NT2/D1 (cell line): Measurements from ENCODE around the gene SYNGR4.

Experiments
- DNase-seq: peaks from one replicate; pipeline ENCODE4 v3.0.0-alpha.2; 2011; ENCODE audit warnings: low read depth, low spot score
- H3K27me3 ChIP-seq: 2 replicates; pipeline ENCODE4 v1.6.0; 2011; ENCODE audit warnings: mild to moderate bottlenecking; ENCODE audit not compliant: insufficient read length, insufficient read depth
- H3K36me3 ChIP-seq: 2 replicates; pipeline ENCODE4 v1.6.1; 2011; ENCODE audit warnings: mild to moderate bottlenecking, low read length, mixed read lengths; ENCODE audit not compliant: insufficient read depth, insufficient read length
- H3K4me1 ChIP-seq: 2 replicates; pipeline ENCODE4 v1.5.1; 2011; ENCODE audit not compliant: insufficient read depth, insufficient read length
- H3K4me3 ChIP-seq: 2 replicates; pipeline ENCODE4 v1.5.1; 2011; ENCODE audit warnings: low read depth; ENCODE audit not compliant: insufficient read length
- H3K9ac ChIP-seq: 2 replicates; pipeline ENCODE4 v1.6.0; 2011; ENCODE audit warnings: low read depth; ENCODE audit not compliant: insufficient read length
- H3K9me3 ChIP-seq: 2 replicates; pipeline ENCODE4 v1.5.1; 2011; ENCODE audit warnings: mild to moderate bottlenecking, low read length; ENCODE audit not compliant: insufficient read depth
- SUZ12 ChIP-seq: IDR thresholded peaks from 2 replicates; pipeline ENCODE4 v1.6.1; 2011; ENCODE audit not compliant: insufficient read length, insufficient read depth; ENCODE audit errors: extremely low read depth
- YY1 ChIP-seq: IDR thresholded peaks from 2 replicates; pipeline ENCODE4 v1.6.1; 2011; ENCODE audit not compliant: insufficient read length, insufficient read depth
- ZNF274 ChIP-seq: IDR thresholded peaks from 2 replicates; pipeline ENCODE4 v1.6.1; 2011; ENCODE audit warnings: mild to moderate bottlenecking, low read depth, low read length

SYNGR4 gene

DNA sequence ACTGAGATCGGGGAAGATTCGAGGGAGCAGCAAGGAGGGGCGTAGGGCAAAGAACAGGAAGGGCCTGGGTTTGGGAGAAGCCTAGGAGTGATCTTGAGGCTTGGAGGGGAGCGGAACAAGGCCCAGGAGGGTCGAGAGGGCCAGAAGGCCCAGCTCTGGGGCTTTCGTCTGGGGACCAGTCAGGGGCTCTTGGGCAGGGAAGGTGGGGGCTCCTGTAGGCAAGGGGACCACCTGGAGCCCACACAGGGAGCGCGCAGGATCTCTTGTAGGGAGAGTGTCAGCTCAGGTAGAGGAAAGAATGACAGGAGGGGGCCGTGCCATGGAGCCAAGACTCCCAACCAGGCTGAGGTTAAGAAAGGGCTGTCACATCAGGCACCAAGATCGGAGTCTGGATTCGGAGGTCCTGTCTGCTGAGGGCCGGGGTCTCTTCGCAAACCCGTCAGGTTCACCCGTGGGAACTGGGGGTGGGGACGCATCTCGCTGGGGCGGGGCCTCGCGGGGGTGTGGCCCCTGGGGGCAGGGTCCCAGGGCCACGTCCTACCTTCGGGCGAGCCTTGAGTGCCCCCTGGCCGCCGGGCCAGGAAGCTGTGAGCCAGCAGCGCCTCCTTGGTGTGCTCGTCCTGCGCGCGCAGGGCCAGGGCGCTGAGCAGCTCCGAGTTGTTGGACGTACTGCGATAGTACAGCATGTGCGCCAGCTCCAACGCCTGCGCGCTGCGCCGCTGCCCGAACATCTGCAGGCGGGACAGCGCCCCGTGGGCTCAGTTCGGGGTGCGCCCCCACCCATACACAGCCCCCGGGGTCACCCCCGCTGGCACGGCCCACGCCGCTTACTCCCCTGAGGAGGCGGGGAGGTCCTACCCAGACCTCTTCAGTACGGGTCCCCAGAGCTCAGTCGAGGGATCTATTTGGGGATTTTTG is 30.4 kb upstream of the SYNGR4 start:
- Histone ChIP-seq H3K36me3 (peaks cover 22% of the 10 kb centered on the region), H3K27me3 (no peaks in the 10 kb centered on the region), H3K9ac (peak overlapping the region; percentile 42), H3K4me3 (no peak overlapping the region), H3K4me1 (peaks cover 8% of the 10 kb centered on the region), H3K9me3 (no peaks in the 10 kb centered on the region)
- DNase-seq, result peak; percentile 68
- TF ChIP-seq SUZ12, result no peak
- no peak for TF ChIP-seq YY1
- no peak for TF ChIP-seq ZNF274

DNA sequence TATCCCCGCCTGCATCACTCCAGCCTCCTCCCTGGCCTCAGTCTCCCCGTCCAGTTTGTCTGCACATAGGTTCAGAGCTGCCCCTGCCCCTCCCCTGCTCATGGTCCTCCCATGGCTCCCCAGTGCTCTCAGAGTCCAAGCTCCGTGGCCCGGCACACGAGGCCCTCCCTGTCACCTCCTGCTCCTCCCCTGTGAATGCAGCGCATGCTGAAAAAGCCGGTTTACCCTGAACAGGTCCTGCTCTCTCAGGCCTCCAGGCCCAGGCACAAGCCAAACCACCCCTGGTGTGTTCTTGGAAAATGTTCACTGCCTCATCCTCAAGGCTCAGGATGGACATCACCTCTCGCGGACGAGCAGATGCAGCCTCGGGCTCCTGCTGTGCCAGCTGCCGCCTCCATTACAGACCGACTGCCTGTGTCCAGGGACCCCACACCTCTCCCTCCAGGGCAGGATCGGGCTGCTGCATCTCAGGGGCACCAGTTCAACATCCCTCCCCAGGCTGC is 25.9 kb upstream of the SYNGR4 start:
- TF ChIP-seq ZNF274, result no peak
- H3K4me3 ChIP-seq, result no peak overlapping the region
- no peaks in the 10 kb centered on the region for H3K27me3 ChIP-seq
- DNase-seq, result no peak
- H3K4me1 ChIP-seq, result peaks cover 13% of the 10 kb centered on the region
- H3K36me3 ChIP-seq, result no peaks in the 10 kb centered on the region
- no peak overlapping the region for H3K9ac ChIP-seq
- no peaks in the 10 kb centered on the region for H3K9me3 ChIP-seq

DNA sequence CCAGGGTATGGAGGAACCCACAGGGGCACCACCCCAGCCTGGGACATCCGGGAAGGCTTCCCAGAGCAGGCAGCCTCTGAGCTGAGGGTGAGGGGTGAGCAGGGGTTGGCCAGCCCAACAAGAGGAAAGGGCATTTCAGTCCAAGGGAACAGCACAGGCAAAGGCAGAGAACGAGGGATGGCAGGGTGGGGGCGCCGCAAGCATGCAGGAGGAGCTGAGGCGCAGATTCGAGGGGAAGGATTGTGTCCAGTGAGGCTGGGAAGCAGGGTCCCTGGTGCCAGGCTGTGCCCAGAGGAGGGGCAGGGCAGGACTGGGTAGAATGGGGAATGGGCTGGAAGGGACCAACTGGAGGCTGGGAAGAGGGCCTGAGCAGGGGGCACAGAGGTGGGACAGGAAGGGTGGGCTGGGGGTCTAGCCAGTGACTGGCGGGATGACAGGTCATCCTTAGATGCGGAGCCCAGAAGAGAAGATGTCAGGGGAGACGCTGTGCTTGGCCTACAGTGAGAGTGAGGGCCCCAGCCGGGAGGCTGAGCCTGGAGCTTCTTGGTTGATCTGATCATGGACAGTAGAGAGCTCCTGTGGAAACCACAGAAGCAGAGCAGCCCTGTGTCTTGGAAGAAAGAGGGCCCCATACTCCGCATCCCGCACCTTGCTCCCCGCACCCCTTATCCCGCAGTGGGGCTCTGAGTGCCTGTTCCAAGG is 25.2 kb upstream of the SYNGR4 start:
- DNase-seq, result no peak
- no peaks in the 10 kb centered on the region for H3K36me3 ChIP-seq
- peaks cover 13% of the 10 kb centered on the region for H3K4me1 ChIP-seq
- no peaks in the 10 kb centered on the region for H3K9me3 ChIP-seq
- TF ChIP-seq YY1, result no peak
- no peak for TF ChIP-seq ZNF274
- TF ChIP-seq SUZ12, result no peak
- peak overlapping the region; percentile 42 for H3K9ac ChIP-seq
- H3K27me3 ChIP-seq, result no peaks in the 10 kb centered on the region
- no peak overlapping the region for H3K4me3 ChIP-seq

DNA sequence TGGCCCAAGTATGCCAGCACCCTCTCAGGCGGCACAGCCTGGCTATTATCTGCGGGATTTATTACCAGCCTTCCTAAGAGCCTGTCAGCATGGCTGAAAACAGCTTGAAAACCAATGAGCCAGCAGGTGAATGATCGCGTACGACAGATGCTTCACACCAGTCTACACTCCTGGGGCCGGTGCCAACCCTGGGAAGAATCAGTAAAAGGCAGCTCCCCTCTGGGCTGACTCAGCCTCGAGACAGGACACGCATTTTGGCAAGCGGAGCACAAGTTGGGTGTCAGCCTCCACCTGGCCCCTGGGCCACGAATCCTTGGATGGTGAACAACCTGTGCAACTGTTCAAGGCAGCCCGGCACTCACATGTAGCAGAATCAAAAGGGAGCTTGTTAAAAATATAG is 23.2 kb upstream of the SYNGR4 start:
- H3K4me1 ChIP-seq, result peaks cover 13% of the 10 kb centered on the region
- H3K27me3 ChIP-seq, result no peaks in the 10 kb centered on the region
- no peak for DNase-seq
- TF ChIP-seq ZNF274 (no peak), YY1 (no peak), SUZ12 (no peak)
- no peak overlapping the region for H3K4me3 ChIP-seq
- no peaks in the 10 kb centered on the region for H3K9me3 ChIP-seq
- H3K36me3 ChIP-seq, result no peaks in the 10 kb centered on the region
- no peak overlapping the region for H3K9ac ChIP-seq

DNA sequence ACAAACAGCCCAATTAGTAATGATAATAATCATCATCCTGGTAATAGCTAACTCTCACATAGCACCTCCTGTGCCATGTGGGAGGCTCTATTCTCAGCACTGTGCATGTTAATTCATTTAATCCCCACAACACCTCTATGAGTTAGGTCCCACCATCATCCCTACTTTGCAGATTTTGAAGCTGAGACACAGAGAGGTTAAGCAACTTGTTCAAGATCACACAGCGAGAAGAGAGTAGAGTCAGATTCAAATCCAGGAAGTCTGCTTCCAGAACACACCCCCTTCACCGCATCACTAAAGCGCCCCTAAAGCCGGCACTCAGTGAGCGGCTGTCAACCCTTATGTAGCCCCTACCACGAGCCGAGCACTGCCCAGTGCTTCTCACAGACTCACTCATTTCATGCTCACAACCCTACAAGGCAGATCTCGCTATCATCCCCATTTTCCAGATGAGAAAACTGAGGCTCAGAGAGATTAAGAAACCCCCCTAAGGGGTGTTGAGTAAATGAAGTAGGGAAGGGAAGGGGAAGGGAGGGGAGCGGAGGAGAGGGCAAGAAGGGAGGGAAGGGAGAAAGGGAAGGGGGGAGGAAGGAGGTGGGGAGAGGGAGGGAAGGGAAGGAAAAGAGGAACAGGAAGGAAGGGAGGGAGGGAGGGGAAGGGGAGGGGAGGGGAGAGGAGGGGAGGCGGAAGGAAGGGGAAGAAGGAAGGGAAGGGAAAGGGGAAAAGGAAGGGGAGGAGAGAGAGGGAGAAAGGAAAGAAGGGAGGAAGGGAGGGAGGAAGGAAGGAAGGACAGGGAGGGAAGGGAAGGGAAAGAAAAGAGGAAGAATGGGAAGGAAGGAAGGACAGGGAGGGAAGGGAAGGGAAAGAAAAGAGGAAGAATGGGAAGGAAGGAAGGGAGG is 22.4 kb upstream of the SYNGR4 start:
- Histone ChIP-seq H3K4me1 (peaks cover 13% of the 10 kb centered on the region), H3K36me3 (no peaks in the 10 kb centered on the region), H3K9ac (no peak overlapping the region), H3K4me3 (no peak overlapping the region), H3K9me3 (no peaks in the 10 kb centered on the region), H3K27me3 (no peaks in the 10 kb centered on the region)
- DNase-seq, result no peak
- no peak for TF ChIP-seq SUZ12
- TF ChIP-seq ZNF274, result no peak
- TF ChIP-seq YY1, result no peak

DNA sequence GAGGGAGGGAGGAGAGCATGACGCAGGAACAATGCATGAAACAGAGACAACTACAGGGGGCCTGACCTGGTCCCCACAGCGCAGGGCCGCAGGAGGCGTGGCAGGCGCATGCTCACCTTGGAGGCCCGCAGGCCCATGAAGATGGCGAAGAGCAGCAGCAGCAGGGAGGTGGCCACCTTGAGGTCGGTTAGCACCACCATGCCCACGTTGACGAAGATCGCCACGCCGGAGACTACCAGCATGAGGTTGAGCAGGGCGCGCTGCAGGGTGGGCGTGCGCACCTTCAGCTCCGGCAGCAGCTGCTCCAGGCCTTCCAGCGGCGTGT is 21.8 kb upstream of the SYNGR4 start:
- Histone ChIP-seq H3K9me3 (no peaks in the 10 kb centered on the region), H3K9ac (no peak overlapping the region), H3K36me3 (no peaks in the 10 kb centered on the region), H3K4me3 (no peak overlapping the region), H3K27me3 (no peaks in the 10 kb centered on the region), H3K4me1 (peaks cover 13% of the 10 kb centered on the region)
- DNase-seq, result no peak
- TF ChIP-seq YY1 (no peak), SUZ12 (no peak), ZNF274 (no peak)
